GM21515 (cell line): ENCODE results near the gene CTNNBL1.

Source experiments
- ATAC-seq: cut with Tn5 transposase; IDR thresholded peaks from one replicate; pipeline ENCODE4 v1.9.1; 2021; ENCODE audit not compliant: unreplicated experiment

Gene CTNNBL1

GRCh38 chr20:37875460-37876175 is 181.8 kb downstream of the CTNNBL1 start:
- no peak for ATAC-seq

GRCh38 chr20:37876863-37877262 is 183.0 kb downstream of the CTNNBL1 start:
- ATAC-seq, result no peak

GRCh38 chr20:37877832-37878772 is 184.3 kb downstream of the CTNNBL1 start:
- ATAC-seq, result no peak

GRCh38 chr20:37878835-37879599 is 185.2 kb downstream of the CTNNBL1 start:
- no peak for ATAC-seq

GRCh38 chr20:37879843-37880242 is 186.0 kb downstream of the CTNNBL1 start:
- ATAC-seq, result no peak

GRCh38 chr20:37880726-37881591 is 187.1 kb downstream of the CTNNBL1 start:
- ATAC-seq, result no peak

- no peak for ATAC-seq
Measured at GRCh38 chr20:37881601-37882343, 187.9 kb downstream of the CTNNBL1 start.

GRCh38 chr20:37882961-37883712 is 189.3 kb downstream of the CTNNBL1 start:
- ATAC-seq, result no peak

- ATAC-seq, result no peak
Measured at GRCh38 chr20:37885042-37885441, 191.2 kb downstream of the CTNNBL1 start.

GRCh38 chr20:37885593-37886503 is 192.0 kb downstream of the CTNNBL1 start:
- ATAC-seq, result no peak

GRCh38 chr20:37886851-37887297 is 193.0 kb downstream of the CTNNBL1 start:
- no peak for ATAC-seq

GRCh38 chr20:37888641-37889040 is 194.8 kb downstream of the CTNNBL1 start:
- no peak for ATAC-seq

GRCh38 chr20:37890108-37890507 is 196.3 kb downstream of the CTNNBL1 start:
- ATAC-seq, result no peak

- no peak for ATAC-seq
Measured at GRCh38 chr20:37890643-37891042, 196.8 kb downstream of the CTNNBL1 start.

GRCh38 chr20:37892001-37892400 is 198.2 kb downstream of the CTNNBL1 start:
- ATAC-seq, result no peak

GRCh38 chr20:37893566-37894241 is 199.9 kb downstream of the CTNNBL1 start:
- no peak for ATAC-seq

- ATAC-seq, result no peak
Measured at GRCh38 chr20:37894454-37894853, 200.6 kb downstream of the CTNNBL1 start.
